Measurements from ENCODE around the gene PP2D1.
A peak's percentile ranks its signal among the peaks of the same experiment; 100 is the strongest.
"Not testable (repeated sequence)": the region's sequence is repeated elsewhere in the genome, so short reads cannot be mapped to it uniquely, and the experiment has no call there.

Gene PP2D1

GRCh38 chr3:20039765-20040547, 27.9 kb upstream of the PP2D1 start, which contains the start of gene KAT2B:
TSS of gene KAT2B (plus strand) at chr3:20040446. CDS start at chr3:20040478, 32 bp downstream.
- DNase-seq = peak; percentile 86

GRCh38 chr3:20039466-20039764, 27.4 kb upstream of the PP2D1 start:
- DNase-seq = no peak

DNA sequence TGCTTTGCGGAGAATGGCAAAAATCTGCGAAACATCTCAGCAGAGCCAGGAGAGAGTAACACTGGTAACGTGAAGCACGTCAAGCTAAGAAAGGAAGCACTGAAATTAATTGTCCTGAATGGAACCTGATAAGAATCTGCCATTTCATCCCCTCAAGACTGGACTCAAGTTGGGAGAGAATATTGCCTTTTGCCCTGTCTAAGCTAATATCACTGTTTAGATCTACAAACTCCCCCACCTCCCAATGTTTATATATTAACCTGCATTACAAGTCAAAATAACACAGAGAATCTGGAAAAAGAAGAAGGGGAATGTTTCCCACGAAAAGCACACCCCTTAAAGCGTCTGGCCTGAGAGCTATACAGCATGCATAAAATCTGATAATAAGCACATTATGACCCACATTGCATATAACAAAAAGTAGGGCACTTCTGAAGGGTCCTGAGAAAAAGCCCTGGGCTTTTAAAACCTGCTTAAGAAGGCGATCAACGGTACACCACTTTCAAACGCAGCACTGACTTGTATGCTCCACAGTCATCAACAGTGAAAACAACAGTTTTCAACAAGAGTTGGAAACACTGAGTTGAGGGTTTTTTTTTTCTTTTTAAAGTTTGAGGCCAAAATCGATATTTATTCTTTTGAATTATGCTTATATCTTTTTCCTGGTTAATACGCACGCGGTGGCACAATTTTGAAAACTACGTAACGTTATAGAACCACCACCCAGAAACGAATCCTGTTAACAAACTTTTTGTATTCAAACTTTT, 26.8 kb upstream of the PP2D1 start:
- DNase-seq = no peak

- no peak for DNase-seq
Measured at GRCh38 chr3:20037255-20037996, 25.4 kb upstream of the PP2D1 start.

GRCh38 chr3:20035019-20035418, 23.0 kb upstream of the PP2D1 start:
- DNase-seq = no peak

DNA sequence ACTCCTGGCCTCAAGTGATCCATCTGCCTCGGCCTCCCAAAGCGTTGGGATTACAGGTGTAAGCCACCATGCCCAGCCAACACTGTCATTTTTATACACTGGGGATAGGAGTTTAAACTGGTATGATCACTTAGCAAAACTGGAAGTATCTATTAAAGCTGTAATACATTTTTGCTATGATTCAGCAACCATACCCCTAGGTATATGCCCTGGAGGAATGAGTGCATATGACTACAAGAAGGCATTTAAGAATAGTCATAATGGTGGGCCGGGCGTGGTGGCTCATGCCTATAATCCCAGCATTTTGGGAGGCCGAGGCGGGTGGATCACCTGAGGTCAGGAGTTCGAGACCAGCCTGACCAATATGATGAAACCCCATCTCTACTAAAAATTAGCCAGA, 19.9 kb upstream of the PP2D1 start:
- DNase-seq = not testable (repeated sequence)

GRCh38 chr3:20028905-20029331, 16.9 kb upstream of the PP2D1 start:
- DNase-seq = no peak

GRCh38 chr3:20027136-20027535, 15.1 kb upstream of the PP2D1 start:
- no peak for DNase-seq

DNA sequence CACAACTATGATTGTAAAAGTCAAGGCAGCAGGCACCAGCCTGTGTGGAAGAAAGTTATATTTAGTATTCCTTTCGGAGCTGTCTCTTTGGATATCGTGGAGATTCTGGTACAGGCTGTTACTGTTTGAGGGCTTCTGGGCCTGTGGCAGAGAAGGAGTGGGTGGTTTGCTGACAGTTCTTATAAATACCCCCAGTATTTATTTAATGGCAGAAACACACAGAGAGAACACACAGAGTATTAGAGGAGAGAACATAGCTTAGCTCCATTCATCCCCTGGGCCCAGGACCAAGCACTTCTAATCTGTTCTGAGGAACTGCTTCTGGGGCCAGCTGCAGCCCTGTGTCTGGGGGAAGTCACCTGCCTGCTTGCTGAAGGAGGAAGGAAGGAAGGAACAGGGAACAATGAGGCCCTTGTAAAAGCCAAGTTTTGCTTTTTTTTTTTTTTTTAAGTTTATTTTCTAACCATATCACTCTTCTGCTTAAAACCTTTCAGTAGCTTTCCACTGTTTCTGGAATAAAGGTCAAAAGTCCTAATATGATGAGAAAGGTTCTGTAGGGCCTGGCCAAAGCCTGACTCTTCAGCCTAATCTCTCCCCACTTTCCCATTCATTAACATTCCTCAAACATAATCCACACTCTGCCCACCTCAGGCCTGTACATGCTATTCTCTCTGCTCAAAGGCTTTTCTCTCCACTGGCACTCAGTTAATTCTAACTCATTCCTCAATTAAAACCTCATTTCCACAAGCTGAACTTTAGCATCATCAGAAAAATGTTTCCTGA, 11.8 kb upstream of the PP2D1 start:
- no peak for DNase-seq

- no peak for DNase-seq
Measured at GRCh38 chr3:20022954-20023622, 11.0 kb upstream of the PP2D1 start.

- not testable (repeated sequence) for DNase-seq
Measured at GRCh38 chr3:20016076-20016475, 4.0 kb upstream of the PP2D1 start.

GRCh38 chr3:20015525-20015924, 3.5 kb upstream of the PP2D1 start:
- DNase-seq = no peak

- DNase-seq = no peak
Measured at GRCh38 chr3:20013396-20013795, 1.3 kb upstream of the PP2D1 start.

GRCh38 chr3:20008646-20009045, 3.4 kb downstream of the PP2D1 start:
- DNase-seq = no peak

GRCh38 chr3:20007960-20008359, 4.1 kb downstream of the PP2D1 start:
- no peak for DNase-seq

DNA sequence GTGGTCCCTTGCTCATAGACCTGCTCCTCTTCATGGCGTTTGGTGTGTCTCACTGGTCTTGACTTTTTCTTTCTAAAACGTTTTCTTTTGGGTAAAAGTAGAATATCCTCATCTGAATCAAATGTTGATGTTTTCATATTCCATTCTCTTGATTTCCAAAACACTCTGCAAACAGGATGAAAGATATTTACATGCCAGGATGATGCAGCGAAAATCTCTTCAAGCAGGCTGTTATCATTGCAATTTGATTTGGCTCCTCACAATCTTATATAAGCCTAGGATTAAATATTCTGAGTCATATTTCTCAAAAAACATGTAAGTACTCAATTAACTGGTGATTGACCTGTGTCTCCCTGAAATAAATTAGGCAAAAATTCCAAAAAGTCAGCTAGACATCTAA, 10.1 kb downstream of the PP2D1 start:
- DNase-seq = no peak

DNA sequence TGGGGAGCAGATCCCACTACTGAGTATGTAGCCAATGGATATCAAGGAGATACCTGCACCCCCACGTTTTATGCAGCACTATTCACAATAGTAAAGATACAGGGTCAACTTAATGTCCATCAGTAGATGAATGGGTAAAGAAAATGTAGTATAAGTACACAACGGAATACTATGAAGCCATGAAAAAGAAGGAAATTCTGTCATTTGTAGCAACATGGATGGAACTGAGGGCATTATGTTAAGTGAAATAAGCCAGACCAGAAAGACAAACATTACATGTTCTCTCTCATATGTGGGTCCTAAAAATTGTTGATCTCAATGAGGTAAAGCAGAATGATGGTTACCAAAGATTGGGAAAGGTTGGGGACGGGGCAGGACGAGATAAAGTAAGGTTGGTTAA, 14.6 kb downstream of the PP2D1 start:
- no peak for DNase-seq

GRCh38 chr3:19994796-19995195, 17.3 kb downstream of the PP2D1 start:
- no peak for DNase-seq

DNA sequence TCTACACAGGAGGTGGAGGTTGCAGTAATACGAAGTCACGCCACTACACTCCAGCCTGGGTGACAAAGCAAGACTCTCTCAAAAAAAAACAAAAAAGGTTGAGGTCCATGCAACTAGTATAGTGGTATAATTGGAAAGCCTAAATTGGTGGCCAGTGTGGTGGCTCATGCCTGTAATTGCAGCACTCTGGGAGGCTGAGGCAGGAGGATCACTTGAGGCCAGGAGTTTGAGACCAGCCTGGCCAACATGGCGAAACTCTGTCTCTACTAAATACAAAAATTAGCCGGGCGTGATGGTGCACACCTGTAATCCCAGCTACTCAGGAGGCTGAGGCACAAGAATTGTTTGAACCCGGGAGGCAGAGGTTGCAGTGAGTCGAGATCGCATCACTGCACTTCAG, 23.2 kb downstream of the PP2D1 start:
- DNase-seq = not testable (repeated sequence)

- no peak for DNase-seq
Measured at GRCh38 chr3:19972054-19972453, 40.0 kb downstream of the PP2D1 start.

GRCh38 chr3:19970327-19970726, 41.7 kb downstream of the PP2D1 start:
- DNase-seq = no peak

DNA sequence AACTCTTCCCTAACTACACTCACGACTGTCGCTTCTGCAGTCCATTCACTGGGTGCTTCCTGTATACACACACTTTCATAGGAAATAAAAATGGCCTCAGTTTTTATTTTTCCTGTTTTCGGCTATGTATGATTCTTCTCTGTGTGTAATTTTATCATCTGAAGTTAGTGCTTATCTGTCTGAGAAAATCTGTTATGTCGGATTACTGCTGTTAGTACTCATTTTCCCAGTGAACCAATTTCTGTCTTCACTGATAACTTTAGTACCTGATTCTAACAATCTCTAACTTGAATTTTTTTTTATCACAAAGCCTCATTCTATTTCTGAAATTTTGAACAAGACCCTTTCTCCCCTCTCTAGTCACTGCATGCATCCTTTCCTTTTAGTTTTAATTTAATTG, 44.3 kb downstream of the PP2D1 start:
- DNase-seq = no peak

All from CD4-positive, alpha-beta T cell treated with Interleukin-17A for 1 hour (primary cell).